PC-3 (cell line): ENCODE measurements around the gene SPRR5. TPM values are rescaled to one million over a fixed set of nuclear protein-coding genes. Genes with fewer than 3 reads are reported as not detected.

Experiments used
- ATAC-seq: fragments of 200-7000 bp; cut with Tn5 transposase; 2 replicates; pipeline ENCODE4 v1.9.1; 2020; ENCODE audit warnings: mild to moderate bottlenecking, moderate library complexity
- BruUV-seq: library from RNA; stranded (reverse); fragments of 400-500 nt; replicated peaks from 2 replicates; lab custom pipeline; 2021; lab: Mats Ljungman, UMichigan
- CTCF ChIA-PET: fragments of 300-600 bp; sonication (Branson Sonifier 250); formaldehyde crosslinking; loops from one replicate; lab custom pipeline; 2022; ENCODE audit warnings: antibody characterized with exemption; lab: Charles Lee
- POLR2A ChIA-PET: fragments of 300-600 bp; sonication (Branson Sonifier 250); formaldehyde crosslinking; loops from one replicate; lab custom pipeline; 2022; ENCODE audit warnings: antibody characterized with exemption; ENCODE audit not compliant: unreplicated experiment; lab: Charles Lee
- DNase-seq: peaks from one replicate; pipeline ENCODE4 v3.0.0-alpha.2; 2015
- H2AFZ ChIP-seq: fragments of 300-600 bp; sonication (generic); 2 replicates; pipeline ENCODE4 v1.6.0; 2016; ENCODE audit warnings: antibody characterized with exemption, low read length
- H3F3A ChIP-seq: fragments of 300-600 bp; sonication (generic); one replicate; pipeline ENCODE4 v1.6.0; 2017; ENCODE audit warnings: antibody characterized with exemption, low read length, control low read depth, mild to moderate bottlenecking; ENCODE audit not compliant: unreplicated experiment
- H3K27ac ChIP-seq: fragments of 300-600 bp; sonication (generic); 2 replicates; pipeline ENCODE4 v1.5.1; 2016; ENCODE audit warnings: mild to moderate bottlenecking, low read length
- H3K27me3 ChIP-seq: fragments of 300-600 bp; sonication (generic); 2 replicates; pipeline ENCODE4 v1.6.1; 2016; ENCODE audit warnings: low read length, mixed read lengths
- H3K36me3 ChIP-seq: fragments of 300-600 bp; sonication (generic); 2 replicates; pipeline ENCODE4 v1.6.1; 2016; ENCODE audit warnings: low read depth, mixed run types, low read length, mixed read lengths
- H3K4me1 ChIP-seq: fragments of 300-600 bp; sonication (generic); 2 replicates; pipeline ENCODE4 v1.5.1; 2016; ENCODE audit warnings: low read length; ENCODE audit not compliant: insufficient read depth
- H3K4me2 ChIP-seq: fragments of 300-600 bp; sonication (generic); 2 replicates; pipeline ENCODE4 v1.6.0; 2016; ENCODE audit warnings: low read length
- H3K4me3 ChIP-seq: fragments of 300-600 bp; sonication (generic); 2 replicates; pipeline ENCODE4 v1.5.1; 2016; ENCODE audit warnings: mild to moderate bottlenecking, low read length, mixed read lengths
- H3K79me2 ChIP-seq: fragments of 300-600 bp; sonication (generic); 2 replicates; pipeline ENCODE4 v1.6.1; 2017; ENCODE audit warnings: low read length, mixed read lengths
- H3K9ac ChIP-seq: fragments of 300-600 bp; sonication (generic); 2 replicates; pipeline ENCODE4 v1.6.0; 2016; ENCODE audit warnings: mild to moderate bottlenecking, low read length
- H3K9me2 ChIP-seq: fragments of 300-600 bp; sonication (generic); replicated peaks from 2 replicates; pipeline ENCODE4 v1.6.1; 2016; ENCODE audit warnings: mixed run types, low read length, mixed read lengths
- H3K9me3 ChIP-seq: fragments of 300-600 bp; sonication (generic); 2 replicates; pipeline ENCODE4 v1.6.1; 2016; ENCODE audit warnings: low read length, mixed read lengths
- H4K20me1 ChIP-seq: fragments of 300-600 bp; sonication (generic); 2 replicates; pipeline ENCODE4 v1.6.1; 2016; ENCODE audit warnings: low read length, mixed read lengths
- EZH2 ChIP-seq: fragments of 300-600 bp; sonication (generic); IDR thresholded peaks from one replicate; pipeline ENCODE4 v1.6.1; 2017; ENCODE audit warnings: antibody characterized with exemption, mild to moderate bottlenecking, low read length; ENCODE audit not compliant: unreplicated experiment
- EZH2phosphoT487 ChIP-seq: fragments of 300-600 bp; sonication (generic); IDR thresholded peaks from 2 replicates; pipeline ENCODE4 v1.6.1; 2018; ENCODE audit warnings: mild to moderate bottlenecking, antibody characterized with exemption, low read length, borderline replicate concordance
- intact Hi-C: fragments of 100-400 bp; cut with micrococcal nuclease; formaldehyde crosslinking; loops from 2 replicates; pipeline ENCODE4 v1.9.0; 2023
- total RNA-seq: library from RNA; depleted of rRNA; stranded (reverse); fragments of >200 nt; gene quantifications from 2 replicates; pipeline ENCODE4 v1.2.3, GENCODE V29; 2014
- TF ChIP-seq, protein P1 (sequence below): fragments of 300-600 bp; sonication (generic); conservative IDR thresholded peaks from 2 replicates; pipeline ENCODE4 v1.5.1; 2017; ENCODE audit warnings: antibody characterized with exemption, low read depth, mild to moderate bottlenecking, low read length

SPRR5 gene
- total RNA-seq, 1 experiment from 2014 or later: not detected

GRCh38 chr1:152926091-152926490, 20.9 kb upstream of the SPRR5 start:
- peak; percentile 54 for ATAC-seq
- peaks cover 24% of the 10 kb centered on the region for H3K27me3 ChIP-seq
- no peaks in the 10 kb centered on the region for H3K4me1 ChIP-seq
- H3K4me3 ChIP-seq: no peak overlapping the region
- H3K9me2 ChIP-seq: no peaks in the 10 kb centered on the region
- H3K9me3 ChIP-seq: no peaks in the 10 kb centered on the region
- no peaks in the 10 kb centered on the region for H3F3A ChIP-seq
- TF ChIP-seq, protein P1, sequence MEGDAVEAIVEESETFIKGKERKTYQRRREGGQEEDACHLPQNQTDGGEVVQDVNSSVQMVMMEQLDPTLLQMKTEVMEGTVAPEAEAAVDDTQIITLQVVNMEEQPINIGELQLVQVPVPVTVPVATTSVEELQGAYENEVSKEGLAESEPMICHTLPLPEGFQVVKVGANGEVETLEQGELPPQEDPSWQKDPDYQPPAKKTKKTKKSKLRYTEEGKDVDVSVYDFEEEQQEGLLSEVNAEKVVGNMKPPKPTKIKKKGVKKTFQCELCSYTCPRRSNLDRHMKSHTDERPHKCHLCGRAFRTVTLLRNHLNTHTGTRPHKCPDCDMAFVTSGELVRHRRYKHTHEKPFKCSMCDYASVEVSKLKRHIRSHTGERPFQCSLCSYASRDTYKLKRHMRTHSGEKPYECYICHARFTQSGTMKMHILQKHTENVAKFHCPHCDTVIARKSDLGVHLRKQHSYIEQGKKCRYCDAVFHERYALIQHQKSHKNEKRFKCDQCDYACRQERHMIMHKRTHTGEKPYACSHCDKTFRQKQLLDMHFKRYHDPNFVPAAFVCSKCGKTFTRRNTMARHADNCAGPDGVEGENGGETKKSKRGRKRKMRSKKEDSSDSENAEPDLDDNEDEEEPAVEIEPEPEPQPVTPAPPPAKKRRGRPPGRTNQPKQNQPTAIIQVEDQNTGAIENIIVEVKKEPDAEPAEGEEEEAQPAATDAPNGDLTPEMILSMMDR: peak; percentile 85
- TF ChIP-seq EZH2phosphoT487: no peak
- ChIA-PET POLR2A (no interaction called here), CTCF (interaction anchor here (0.7 to 1.2 kb wide), 2 partner anchors 56 to 266 kb away, joined by 3 to 6 read pairs; no protein-coding TSS in a partner anchor)
- intact Hi-C loops: loop anchor here (1.0 to 5.0 kb wide), 2 partner anchors 55 to 274 kb away; no protein-coding TSS in a partner anchor
- peak; percentile 78 for DNase-seq
- H2AFZ ChIP-seq: no peak overlapping the region
- no peak overlapping the region for H3K4me2 ChIP-seq
- no peaks in the 10 kb centered on the region for H3K79me2 ChIP-seq
- no peak overlapping the region for H3K9ac ChIP-seq
- no peaks in the 10 kb centered on the region for H4K20me1 ChIP-seq
- no peak overlapping the region for H3K27ac ChIP-seq
- H3K36me3 ChIP-seq: no peaks in the 10 kb centered on the region
- no TSS peak for BruUV-seq

GRCh38 chr1:152928671-152929070, 18.3 kb upstream of the SPRR5 start:
- H3F3A ChIP-seq: no peaks in the 10 kb centered on the region
- no peaks in the 10 kb centered on the region for H3K79me2 ChIP-seq
- POLR2A ChIA-PET: interaction anchor here (0.7 kb wide), 1 partner anchor 108 kb away, joined by 4 read pairs; no protein-coding TSS in a partner anchor
- no peak for DNase-seq
- no peaks in the 10 kb centered on the region for H3K9me3 ChIP-seq
- H3K36me3 ChIP-seq: no peaks in the 10 kb centered on the region
- no peak overlapping the region for H3K27ac ChIP-seq
- intact Hi-C loops: loop anchor here (5.0 kb wide), 1 partner anchor 276 kb away; no protein-coding TSS in a partner anchor
- TF ChIP-seq EZH2 (no peak), EZH2phosphoT487 (no peak)
- TF ChIP-seq, protein P1: no peak
- H3K4me1 ChIP-seq: no peaks in the 10 kb centered on the region
- H3K27me3 ChIP-seq: peaks cover 11% of the 10 kb centered on the region
- no peak overlapping the region for H3K4me2 ChIP-seq
- ATAC-seq: no peak
- no peak overlapping the region for H3K9ac ChIP-seq
- no peaks in the 10 kb centered on the region for H3K9me2 ChIP-seq
- no TSS peak for BruUV-seq
- H3K4me3 ChIP-seq: no peak overlapping the region
- H2AFZ ChIP-seq: no peak overlapping the region
- CTCF ChIA-PET: no interaction called here
- no peaks in the 10 kb centered on the region for H4K20me1 ChIP-seq

GRCh38 chr1:152932170-152932811, 14.7 kb upstream of the SPRR5 start:
- POLR2A ChIA-PET: no interaction called here
- Histone ChIP-seq H3K9ac (no peak overlapping the region), H3K9me2 (no peaks in the 10 kb centered on the region), H3K4me1 (no peaks in the 10 kb centered on the region), H3K36me3 (no peaks in the 10 kb centered on the region), H3K4me3 (no peak overlapping the region), H3K9me3 (no peaks in the 10 kb centered on the region), H3K4me2 (no peak overlapping the region), H3K27ac (no peak overlapping the region), H3F3A (no peaks in the 10 kb centered on the region), H2AFZ (no peak overlapping the region), H3K27me3 (0 out of 2 replicates have a peak, but pooled peaks cover 2% of the 10 kb centered on the region), H3K79me2 (no peaks in the 10 kb centered on the region), H4K20me1 (no peaks in the 10 kb centered on the region)
- intact Hi-C loops: no loop called here
- no TSS peak for BruUV-seq
- TF ChIP-seq, protein P1: no peak
- no peak for TF ChIP-seq EZH2
- TF ChIP-seq EZH2phosphoT487: no peak
- ATAC-seq: no peak
- CTCF ChIA-PET: no interaction called here
- no peak for DNase-seq
